WTC11 (cell line): ENCODE data around the gene PRR12. TPM values are rescaled to one million over a fixed set of nuclear protein-coding genes. Genes with fewer than 3 reads are reported as not detected.

Experiments used
- ATAC-seq: fragments of 200-7000 bp; cut with Tn5 transposase; 2 replicates; pipeline ENCODE4 v1.10.0; 2021; ENCODE audit warnings: mild to moderate bottlenecking, moderate library complexity
- CTCF ChIA-PET: fragments of 300-600 bp; sonication (Branson Sonifier 250); formaldehyde crosslinking; loops from one replicate; lab custom pipeline; 2021; ENCODE audit warnings: antibody characterized with exemption; lab: Charles Lee
- POLR2A ChIA-PET: fragments of 350-600 bp; sonication (Branson Sonifier 250); formaldehyde crosslinking; loops from one replicate; lab custom pipeline; 2021; ENCODE audit warnings: antibody characterized with exemption; lab: Charles Lee
- DNase-seq: peaks from one replicate; pipeline ENCODE4 v3.0.0; 2021; ENCODE audit warnings: low spot score
- H3K27ac Mint-ChIP-seq: 2 replicates; pipeline ENCODE4 v1.8.0; 2021; ENCODE audit warnings: mixed read lengths
- H3K27me3 Mint-ChIP-seq: 2 replicates; pipeline ENCODE4 v1.8.0; 2021; ENCODE audit warnings: low read depth, mild to moderate bottlenecking, moderate library complexity, mixed read lengths
- H3K36me3 Mint-ChIP-seq: 2 replicates; pipeline ENCODE4 v1.8.0; 2021; ENCODE audit warnings: mixed read lengths
- H3K4me1 Mint-ChIP-seq: 2 replicates; pipeline ENCODE4 v1.8.0; 2022; ENCODE audit warnings: mixed read lengths
- H3K4me3 Mint-ChIP-seq: 2 replicates; pipeline ENCODE4 v1.8.0; 2021; ENCODE audit warnings: mild to moderate bottlenecking, moderate library complexity, mixed read lengths
- H3K9me3 Mint-ChIP-seq: 2 replicates; pipeline ENCODE4 v1.8.0; 2021; ENCODE audit warnings: mixed read lengths
- FOXJ3 ChIP-seq: sonication (generic); formaldehyde crosslinking; IDR thresholded peaks from 2 replicates; pipeline ENCODE4 v1.9.0; 2021; ENCODE audit warnings: missing genetic modification reagents, mild to moderate bottlenecking, borderline replicate concordance
- GABPB1 ChIP-seq: sonication (generic); formaldehyde crosslinking; IDR thresholded peaks from 2 replicates; pipeline ENCODE4 v1.8.1; 2023; ENCODE audit warnings: mild to moderate bottlenecking, missing genetic modification reagents
- HMGA2 ChIP-seq: fragments of 250-450 bp; sonication (Bioruptor Pico); IDR thresholded peaks from 2 replicates; pipeline ENCODE4 v1.4.0; 2021; ENCODE audit warnings: mild to moderate bottlenecking, moderate library complexity
- KAT7 ChIP-seq: sonication (generic); formaldehyde crosslinking; IDR thresholded peaks from 2 replicates; pipeline ENCODE4 v1.8.1; 2023; ENCODE audit warnings: missing genetic modification reagents, mild to moderate bottlenecking, borderline replicate concordance
- NFATC4 ChIP-seq: fragments of 250-450 bp; sonication (Bioruptor Pico); IDR thresholded peaks from 2 replicates; pipeline ENCODE4 v1.9.0; 2021; ENCODE audit warnings: mild to moderate bottlenecking
- NFYB ChIP-seq: sonication (generic); formaldehyde crosslinking; conservative IDR thresholded peaks from 2 replicates; pipeline ENCODE4 v1.8.0; 2022; ENCODE audit warnings: low read depth, missing genetic modification reagents
- OVOL2 ChIP-seq: fragments of 250-450 bp; sonication (Bioruptor Pico); IDR thresholded peaks from 2 replicates; pipeline ENCODE4 v1.9.0; 2021; ENCODE audit warnings: mild to moderate bottlenecking, borderline replicate concordance
- SMAD3 ChIP-seq: sonication (generic); formaldehyde crosslinking; IDR thresholded peaks from 2 replicates; pipeline ENCODE4 v1.8.0; 2022; ENCODE audit warnings: missing genetic modification reagents, mild to moderate bottlenecking, borderline replicate concordance
- TEAD1 ChIP-seq: sonication (generic); formaldehyde crosslinking; IDR thresholded peaks from 2 replicates; pipeline ENCODE4 v1.8.0; 2022; ENCODE audit warnings: mild to moderate bottlenecking, missing genetic modification reagents
- TEAD4 ChIP-seq: sonication (generic); formaldehyde crosslinking; IDR thresholded peaks from 2 replicates; pipeline ENCODE4 v1.8.0; 2022; ENCODE audit warnings: mild to moderate bottlenecking, missing genetic modification reagents
- total RNA-seq: library from RNA; stranded (reverse); gene quantifications from 3 replicates; pipeline ENCODE4 v1.2.3, GENCODE V29; 2021
- TF ChIP-seq, protein P1 (sequence below): sonication (generic); formaldehyde crosslinking; conservative IDR thresholded peaks from 2 replicates; pipeline ENCODE4 v1.8.1; 2022; ENCODE audit warnings: mild to moderate bottlenecking, missing genetic modification reagents
- TF ChIP-seq, protein P2 (sequence below): fragments of 250-450 bp; sonication (Bioruptor Pico); IDR thresholded peaks from 2 replicates; pipeline ENCODE4 v1.8.0; 2021; ENCODE audit warnings: mild to moderate bottlenecking
- TF ChIP-seq, protein P3 (sequence below): sonication (generic); formaldehyde crosslinking; IDR thresholded peaks from 2 replicates; pipeline ENCODE4 v1.8.1; 2022; ENCODE audit warnings: low read depth, missing genetic modification reagents, borderline replicate concordance
- TF ChIP-seq, protein P4 (sequence below): fragments of 250-450 bp; sonication (Bioruptor Pico); conservative IDR thresholded peaks from 2 replicates; pipeline ENCODE4 v1.9.0; 2021; ENCODE audit warnings: mild to moderate bottlenecking
- TF ChIP-seq, protein P5 (sequence below): sonication (generic); formaldehyde crosslinking; IDR thresholded peaks from 2 replicates; pipeline ENCODE4 v1.8.0; 2023; ENCODE audit warnings: mild to moderate bottlenecking, missing genetic modification reagents
- TF ChIP-seq, protein P6 (sequence below): sonication (generic); formaldehyde crosslinking; IDR thresholded peaks from 2 replicates; pipeline ENCODE4 v1.8.1; 2022; ENCODE audit warnings: mild to moderate bottlenecking, moderate library complexity, missing genetic modification reagents
- TF ChIP-seq, protein P7 (sequence below): sonication (generic); formaldehyde crosslinking; IDR thresholded peaks from 2 replicates; pipeline ENCODE4 v1.8.0; 2022; ENCODE audit warnings: missing genetic modification reagents

PRR12 gene
- total RNA-seq, 1 experiment from 2014 or later, result 86.1 TPM

DNA sequence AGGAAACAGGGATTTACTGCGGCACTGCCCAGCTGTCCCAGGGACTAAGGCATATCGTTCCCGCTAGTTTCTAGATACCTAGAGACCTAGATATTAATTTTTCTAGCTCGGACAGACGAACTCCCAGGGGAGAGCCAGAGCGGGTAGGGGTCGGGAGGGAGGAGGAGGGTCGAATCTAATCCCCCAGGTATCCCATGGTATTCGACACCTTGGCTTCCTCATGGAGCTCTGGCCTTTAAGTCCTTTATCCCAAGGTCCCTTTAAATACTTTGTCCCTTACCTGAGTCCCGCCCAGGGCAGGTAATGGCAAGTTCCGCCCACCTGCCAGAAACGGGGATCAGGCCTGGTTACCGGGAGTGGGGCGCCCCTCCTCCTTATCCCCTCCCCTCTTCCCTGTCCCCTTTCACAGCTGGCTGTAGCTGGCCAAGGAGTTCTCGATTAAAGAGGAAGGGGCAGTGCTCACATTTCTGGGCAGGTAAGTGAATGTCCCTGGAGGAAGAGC, 9.9 kb upstream of the PRR12 start, which contains the start of gene PRRG2 (continued):
- TF ChIP-seq HMGA2 (CRISPR knock-in tag), result no peak
- TF ChIP-seq, protein P1, sequence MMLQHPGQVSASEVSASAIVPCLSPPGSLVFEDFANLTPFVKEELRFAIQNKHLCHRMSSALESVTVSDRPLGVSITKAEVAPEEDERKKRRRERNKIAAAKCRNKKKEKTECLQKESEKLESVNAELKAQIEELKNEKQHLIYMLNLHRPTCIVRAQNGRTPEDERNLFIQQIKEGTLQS, result no peak
- no peak for TF ChIP-seq KAT7 (CRISPR knock-in tag)
- TF ChIP-seq TEAD4 (CRISPR knock-in tag), result no peak
- TF ChIP-seq, protein P2, sequence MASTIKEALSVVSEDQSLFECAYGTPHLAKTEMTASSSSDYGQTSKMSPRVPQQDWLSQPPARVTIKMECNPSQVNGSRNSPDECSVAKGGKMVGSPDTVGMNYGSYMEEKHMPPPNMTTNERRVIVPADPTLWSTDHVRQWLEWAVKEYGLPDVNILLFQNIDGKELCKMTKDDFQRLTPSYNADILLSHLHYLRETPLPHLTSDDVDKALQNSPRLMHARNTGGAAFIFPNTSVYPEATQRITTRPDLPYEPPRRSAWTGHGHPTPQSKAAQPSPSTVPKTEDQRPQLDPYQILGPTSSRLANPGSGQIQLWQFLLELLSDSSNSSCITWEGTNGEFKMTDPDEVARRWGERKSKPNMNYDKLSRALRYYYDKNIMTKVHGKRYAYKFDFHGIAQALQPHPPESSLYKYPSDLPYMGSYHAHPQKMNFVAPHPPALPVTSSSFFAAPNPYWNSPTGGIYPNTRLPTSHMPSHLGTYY, result no peak
- TF ChIP-seq SMAD3 (CRISPR knock-in tag), result no peak
- TF ChIP-seq NFYB (CRISPR knock-in tag), result no peak

DNA sequence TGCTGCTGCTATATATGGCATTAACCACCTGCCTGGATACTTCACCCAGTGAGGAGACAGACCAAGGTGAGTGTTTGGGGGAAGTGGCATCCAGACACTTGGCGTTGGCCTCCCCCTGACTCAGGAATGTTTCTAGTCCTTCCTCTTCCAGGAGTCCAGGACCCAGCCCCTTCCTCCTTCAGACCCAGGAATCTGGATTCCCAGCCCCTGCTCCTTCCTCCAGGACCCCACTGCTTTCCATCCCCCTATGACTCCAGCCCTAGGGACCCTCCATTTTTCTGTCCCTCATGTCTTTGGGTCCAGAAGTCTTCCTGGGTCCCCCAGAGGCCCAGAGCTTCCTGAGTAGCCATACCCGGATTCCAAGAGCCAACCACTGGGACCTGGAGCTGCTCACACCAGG, 7.7 kb upstream of the PRR12 start:
- H3K36me3 Mint-ChIP-seq, result no peaks in the 10 kb centered on the region
- no peaks in the 10 kb centered on the region for H3K9me3 Mint-ChIP-seq
- peaks cover 28% of the 10 kb centered on the region for H3K4me1 Mint-ChIP-seq
- ATAC-seq (no peak), DNase-seq (no peak)
- H3K4me3 Mint-ChIP-seq, result no peak overlapping the region
- H3K27me3 Mint-ChIP-seq, result no peaks in the 10 kb centered on the region
- ChIA-PET CTCF (interaction anchor here (1.9 kb wide), 1 partner anchor 13 kb away, joined by 6 read pairs; no protein-coding TSS in a partner anchor), POLR2A (no interaction called here)
- TF ChIP-seq, protein P3, sequence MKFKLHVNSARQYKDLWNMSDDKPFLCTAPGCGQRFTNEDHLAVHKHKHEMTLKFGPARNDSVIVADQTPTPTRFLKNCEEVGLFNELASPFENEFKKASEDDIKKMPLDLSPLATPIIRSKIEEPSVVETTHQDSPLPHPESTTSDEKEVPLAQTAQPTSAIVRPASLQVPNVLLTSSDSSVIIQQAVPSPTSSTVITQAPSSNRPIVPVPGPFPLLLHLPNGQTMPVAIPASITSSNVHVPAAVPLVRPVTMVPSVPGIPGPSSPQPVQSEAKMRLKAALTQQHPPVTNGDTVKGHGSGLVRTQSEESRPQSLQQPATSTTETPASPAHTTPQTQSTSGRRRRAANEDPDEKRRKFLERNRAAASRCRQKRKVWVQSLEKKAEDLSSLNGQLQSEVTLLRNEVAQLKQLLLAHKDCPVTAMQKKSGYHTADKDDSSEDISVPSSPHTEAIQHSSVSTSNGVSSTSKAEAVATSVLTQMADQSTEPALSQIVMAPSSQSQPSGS (CRISPR knock-in tag), result no peak
- no peak for TF ChIP-seq GABPB1
- no peak overlapping the region for H3K27ac Mint-ChIP-seq

DNA sequence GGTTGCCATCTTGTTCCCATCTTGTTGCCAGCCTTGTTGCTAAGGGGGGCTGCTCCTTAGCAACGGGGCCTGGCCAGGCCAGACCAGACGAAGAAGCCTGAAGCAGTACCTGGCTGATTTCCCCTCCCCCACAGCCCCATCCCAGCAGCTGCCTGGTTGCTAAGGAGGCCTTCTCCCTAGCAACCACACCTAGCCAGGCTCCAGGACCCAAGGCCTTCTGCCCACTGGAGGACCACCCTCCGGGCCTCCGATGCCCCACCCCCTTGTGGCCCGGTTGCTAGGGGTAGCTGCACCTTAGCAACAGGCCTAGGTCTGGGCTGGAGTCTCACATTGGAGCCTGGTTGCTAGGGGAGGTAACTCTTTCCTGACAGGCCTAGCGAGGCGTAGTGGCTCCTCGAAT, 6.0 kb upstream of the PRR12 start:
- CTCF ChIA-PET, result interaction anchor here (1.0 to 1.8 kb wide), 4 partner anchors 8 to 87 kb away, joined by 3 to 10 read pairs (median 4); partner anchors contain the start of gene RRAS
- Mint-ChIP-seq H3K9me3 (no peaks in the 10 kb centered on the region), H3K27me3 (no peaks in the 10 kb centered on the region), H3K4me3 (no peak overlapping the region), H3K4me1 (peaks cover 21% of the 10 kb centered on the region), H3K27ac (no peak overlapping the region), H3K36me3 (no peaks in the 10 kb centered on the region)
- ATAC-seq, result peak; percentile 23
- TF ChIP-seq, protein P4, sequence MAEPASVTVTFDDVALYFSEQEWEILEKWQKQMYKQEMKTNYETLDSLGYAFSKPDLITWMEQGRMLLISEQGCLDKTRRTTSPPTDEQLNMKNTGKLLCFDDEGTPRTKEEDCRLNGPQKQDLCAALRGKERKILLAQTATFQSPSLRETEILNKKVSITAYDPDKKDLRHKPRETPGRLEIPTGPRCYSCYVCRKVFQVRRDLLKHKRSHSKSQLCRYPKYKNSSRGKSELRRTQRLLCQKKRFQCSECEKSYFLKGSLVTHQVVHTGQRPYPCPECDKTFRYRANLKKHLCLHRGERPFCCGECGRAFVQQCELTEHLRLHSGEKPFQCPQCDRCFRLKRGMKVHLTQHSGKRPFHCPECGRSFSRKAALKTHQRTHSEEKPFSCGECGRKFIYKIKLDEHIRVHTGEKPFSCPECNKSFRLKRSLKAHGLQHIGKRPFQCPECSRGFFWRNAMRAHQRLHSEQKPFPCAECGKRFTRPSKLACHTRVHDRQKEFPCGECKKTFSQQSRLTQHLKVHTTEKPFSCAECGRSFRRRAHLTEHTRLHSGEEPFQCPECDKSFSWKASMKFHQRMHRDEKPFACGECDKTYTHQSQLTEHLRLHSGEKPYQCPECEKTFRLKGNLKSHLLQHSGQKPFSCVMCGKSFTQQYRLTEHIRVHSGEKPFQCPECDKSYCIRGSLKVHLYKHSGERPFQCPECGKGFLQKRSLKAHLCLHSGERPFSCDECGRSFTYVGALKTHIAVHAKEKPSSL, result no peak
- TF ChIP-seq, protein P5, sequence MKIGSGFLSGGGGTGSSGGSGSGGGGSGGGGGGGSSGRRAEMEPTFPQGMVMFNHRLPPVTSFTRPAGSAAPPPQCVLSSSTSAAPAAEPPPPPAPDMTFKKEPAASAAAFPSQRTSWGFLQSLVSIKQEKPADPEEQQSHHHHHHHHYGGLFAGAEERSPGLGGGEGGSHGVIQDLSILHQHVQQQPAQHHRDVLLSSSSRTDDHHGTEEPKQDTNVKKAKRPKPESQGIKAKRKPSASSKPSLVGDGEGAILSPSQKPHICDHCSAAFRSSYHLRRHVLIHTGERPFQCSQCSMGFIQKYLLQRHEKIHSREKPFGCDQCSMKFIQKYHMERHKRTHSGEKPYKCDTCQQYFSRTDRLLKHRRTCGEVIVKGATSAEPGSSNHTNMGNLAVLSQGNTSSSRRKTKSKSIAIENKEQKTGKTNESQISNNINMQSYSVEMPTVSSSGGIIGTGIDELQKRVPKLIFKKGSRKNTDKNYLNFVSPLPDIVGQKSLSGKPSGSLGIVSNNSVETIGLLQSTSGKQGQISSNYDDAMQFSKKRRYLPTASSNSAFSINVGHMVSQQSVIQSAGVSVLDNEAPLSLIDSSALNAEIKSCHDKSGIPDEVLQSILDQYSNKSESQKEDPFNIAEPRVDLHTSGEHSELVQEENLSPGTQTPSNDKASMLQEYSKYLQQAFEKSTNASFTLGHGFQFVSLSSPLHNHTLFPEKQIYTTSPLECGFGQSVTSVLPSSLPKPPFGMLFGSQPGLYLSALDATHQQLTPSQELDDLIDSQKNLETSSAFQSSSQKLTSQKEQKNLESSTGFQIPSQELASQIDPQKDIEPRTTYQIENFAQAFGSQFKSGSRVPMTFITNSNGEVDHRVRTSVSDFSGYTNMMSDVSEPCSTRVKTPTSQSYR (CRISPR knock-in tag), result peak; percentile 10; the same call in 1 of the 2 replicates
- DNase-seq, result peak; percentile 82
- POLR2A ChIA-PET, result interaction anchor here (1.0 to 1.3 kb wide), 2 partner anchors 8 to 57 kb away, joined by 3 read pairs; partner anchors contain the start of gene SCAF1

DNA sequence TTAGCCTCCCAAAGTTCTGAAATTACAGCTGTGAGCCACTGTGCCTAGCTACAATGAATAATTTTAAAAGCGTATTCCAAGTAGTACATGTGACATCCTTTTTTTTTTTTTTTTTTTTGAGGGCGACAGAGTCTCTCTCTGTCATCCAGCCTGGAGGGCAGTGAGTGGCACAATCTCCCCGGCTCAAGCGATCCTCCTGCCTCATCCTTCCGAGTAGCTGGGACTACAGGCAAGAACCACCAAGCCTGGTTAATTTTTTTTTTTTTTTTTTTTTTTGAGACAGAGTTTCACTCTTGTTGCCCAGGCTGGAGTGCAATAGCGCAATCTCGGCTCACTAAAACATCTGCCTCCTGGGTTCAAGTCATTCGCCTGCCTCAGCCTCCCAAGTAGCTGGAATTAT, 3.8 kb upstream of the PRR12 start:
- Mint-ChIP-seq H3K4me3 (no peak overlapping the region), H3K27ac (no peak overlapping the region), H3K27me3 (no peaks in the 10 kb centered on the region), H3K36me3 (no peaks in the 10 kb centered on the region), H3K4me1 (peaks cover 9% of the 10 kb centered on the region), H3K9me3 (no peaks in the 10 kb centered on the region)
- no peak for ATAC-seq
- no peak for DNase-seq
- ChIA-PET CTCF (interaction anchor here (0.6 to 0.7 kb wide), 2 partner anchors 24 to 55 kb away, joined by 4 to 6 read pairs; partner anchors contain the start of gene SCAF1), POLR2A (interaction anchor here (0.7 to 1.2 kb wide), 2 partner anchors 73 to 179 kb away, joined by 3 read pairs; no protein-coding TSS in a partner anchor)
- TF ChIP-seq, protein P6, sequence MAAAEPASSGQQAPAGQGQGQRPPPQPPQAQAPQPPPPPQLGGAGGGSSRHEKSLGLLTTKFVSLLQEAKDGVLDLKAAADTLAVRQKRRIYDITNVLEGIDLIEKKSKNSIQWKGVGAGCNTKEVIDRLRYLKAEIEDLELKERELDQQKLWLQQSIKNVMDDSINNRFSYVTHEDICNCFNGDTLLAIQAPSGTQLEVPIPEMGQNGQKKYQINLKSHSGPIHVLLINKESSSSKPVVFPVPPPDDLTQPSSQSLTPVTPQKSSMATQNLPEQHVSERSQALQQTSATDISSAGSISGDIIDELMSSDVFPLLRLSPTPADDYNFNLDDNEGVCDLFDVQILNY (CRISPR knock-in tag), result no peak
- TF ChIP-seq TEAD1 (CRISPR knock-in tag) (no peak), OVOL2 (CRISPR knock-in tag) (no peak), FOXJ3 (CRISPR knock-in tag) (no peak), NFATC4 (CRISPR knock-in tag) (no peak)
- TF ChIP-seq, protein P7, sequence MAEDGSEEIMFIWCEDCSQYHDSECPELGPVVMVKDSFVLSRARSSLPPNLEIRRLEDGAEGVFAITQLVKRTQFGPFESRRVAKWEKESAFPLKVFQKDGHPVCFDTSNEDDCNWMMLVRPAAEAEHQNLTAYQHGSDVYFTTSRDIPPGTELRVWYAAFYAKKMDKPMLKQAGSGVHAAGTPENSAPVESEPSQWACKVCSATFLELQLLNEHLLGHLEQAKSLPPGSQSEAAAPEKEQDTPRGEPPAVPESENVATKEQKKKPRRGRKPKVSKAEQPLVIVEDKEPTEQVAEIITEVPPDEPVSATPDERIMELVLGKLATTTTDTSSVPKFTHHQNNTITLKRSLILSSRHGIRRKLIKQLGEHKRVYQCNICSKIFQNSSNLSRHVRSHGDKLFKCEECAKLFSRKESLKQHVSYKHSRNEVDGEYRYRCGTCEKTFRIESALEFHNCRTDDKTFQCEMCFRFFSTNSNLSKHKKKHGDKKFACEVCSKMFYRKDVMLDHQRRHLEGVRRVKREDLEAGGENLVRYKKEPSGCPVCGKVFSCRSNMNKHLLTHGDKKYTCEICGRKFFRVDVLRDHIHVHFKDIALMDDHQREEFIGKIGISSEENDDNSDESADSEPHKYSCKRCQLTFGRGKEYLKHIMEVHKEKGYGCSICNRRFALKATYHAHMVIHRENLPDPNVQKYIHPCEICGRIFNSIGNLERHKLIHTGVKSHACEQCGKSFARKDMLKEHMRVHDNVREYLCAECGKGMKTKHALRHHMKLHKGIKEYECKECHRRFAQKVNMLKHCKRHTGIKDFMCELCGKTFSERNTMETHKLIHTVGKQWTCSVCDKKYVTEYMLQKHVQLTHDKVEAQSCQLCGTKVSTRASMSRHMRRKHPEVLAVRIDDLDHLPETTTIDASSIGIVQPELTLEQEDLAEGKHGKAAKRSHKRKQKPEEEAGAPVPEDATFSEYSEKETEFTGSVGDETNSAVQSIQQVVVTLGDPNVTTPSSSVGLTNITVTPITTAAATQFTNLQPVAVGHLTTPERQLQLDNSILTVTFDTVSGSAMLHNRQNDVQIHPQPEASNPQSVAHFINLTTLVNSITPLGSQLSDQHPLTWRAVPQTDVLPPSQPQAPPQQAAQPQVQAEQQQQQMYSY (CRISPR knock-in tag), result no peak
